IPS DF 4.7 (cell line): ENCODE measurements around the gene RAMP1.

Experiments used
- DNase-seq: peaks from one replicate; pipeline ENCODE4 v3.0.0-alpha.2; 2013; ENCODE audit warnings: low spot score; ENCODE audit errors: extremely low read depth

The RAMP1 gene

DNA sequence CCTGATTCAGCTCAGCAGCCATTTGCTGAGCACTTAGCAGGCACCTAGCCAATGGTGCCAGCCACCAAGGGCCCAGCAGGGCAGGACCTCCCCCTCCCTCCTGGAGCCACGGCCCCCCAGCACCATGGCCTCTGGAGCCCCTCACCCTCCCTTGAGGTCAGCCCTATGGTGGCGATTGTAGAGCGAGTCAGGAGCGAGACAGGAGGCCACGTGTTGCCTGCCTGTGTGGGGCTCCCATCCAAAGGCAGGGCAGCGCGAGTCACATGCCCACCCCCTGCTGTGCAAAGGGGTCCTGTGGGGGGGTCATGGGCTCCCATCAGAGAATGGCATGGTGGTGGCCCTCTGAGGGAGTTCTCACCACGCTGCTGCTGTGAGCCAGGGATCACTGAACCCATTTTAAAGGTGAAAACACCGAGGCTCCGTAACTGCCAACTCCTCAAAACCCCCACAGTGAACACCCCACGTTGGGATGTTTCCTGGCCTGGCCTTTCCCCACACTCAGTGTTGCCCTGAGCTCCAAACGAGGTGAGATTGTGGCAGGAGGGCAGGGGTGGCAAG lies 35.6 kb downstream of the RAMP1 start:
- no peak for DNase-seq

- DNase-seq: no peak
Measured at GRCh38 chr2:237895544-237896506, 36.4 kb downstream of the RAMP1 start.

DNA sequence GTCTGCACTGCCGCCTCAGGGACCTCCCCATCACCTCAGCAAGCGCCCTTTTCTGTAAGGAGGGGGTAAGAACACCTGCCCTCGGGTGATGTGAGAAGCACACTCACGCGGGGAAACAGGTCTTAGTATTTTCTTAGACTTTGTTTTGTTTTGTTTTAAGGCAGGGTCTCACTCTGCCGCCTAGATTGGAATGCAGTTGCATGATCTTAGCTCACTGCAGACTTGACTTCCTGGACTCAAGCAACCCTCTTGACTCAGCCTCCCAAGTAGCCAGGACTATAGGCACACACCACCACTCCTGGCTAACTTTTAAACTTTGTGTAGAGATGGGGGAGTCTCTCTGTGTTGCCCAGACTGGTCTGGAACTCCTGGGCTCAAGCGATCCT lies 37.1 kb downstream of the RAMP1 start:
- no peak for DNase-seq

- no peak for DNase-seq
Measured at GRCh38 chr2:237896956-237897355, 37.5 kb downstream of the RAMP1 start.

DNA sequence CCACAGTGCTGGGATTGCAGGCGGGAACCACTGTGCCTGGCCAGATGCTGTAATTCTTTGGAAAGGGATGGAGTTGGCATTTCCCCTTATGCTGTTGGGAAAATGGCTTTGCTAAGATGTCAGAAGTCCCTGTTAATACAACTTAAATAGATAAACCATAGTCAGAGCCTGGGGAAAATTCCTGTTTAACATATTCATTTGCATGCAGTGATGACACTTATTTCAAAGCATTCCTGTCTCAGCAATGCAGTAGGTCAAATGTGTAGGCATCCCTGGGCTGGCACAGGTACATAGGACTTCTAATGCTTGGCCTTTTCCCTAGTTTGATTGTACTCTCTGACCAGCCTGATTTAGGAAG lies 38.6 kb downstream of the RAMP1 start:
- DNase-seq: no peak

- no peak for DNase-seq
Measured at GRCh38 chr2:237900891-237901831, 41.7 kb downstream of the RAMP1 start.

DNA sequence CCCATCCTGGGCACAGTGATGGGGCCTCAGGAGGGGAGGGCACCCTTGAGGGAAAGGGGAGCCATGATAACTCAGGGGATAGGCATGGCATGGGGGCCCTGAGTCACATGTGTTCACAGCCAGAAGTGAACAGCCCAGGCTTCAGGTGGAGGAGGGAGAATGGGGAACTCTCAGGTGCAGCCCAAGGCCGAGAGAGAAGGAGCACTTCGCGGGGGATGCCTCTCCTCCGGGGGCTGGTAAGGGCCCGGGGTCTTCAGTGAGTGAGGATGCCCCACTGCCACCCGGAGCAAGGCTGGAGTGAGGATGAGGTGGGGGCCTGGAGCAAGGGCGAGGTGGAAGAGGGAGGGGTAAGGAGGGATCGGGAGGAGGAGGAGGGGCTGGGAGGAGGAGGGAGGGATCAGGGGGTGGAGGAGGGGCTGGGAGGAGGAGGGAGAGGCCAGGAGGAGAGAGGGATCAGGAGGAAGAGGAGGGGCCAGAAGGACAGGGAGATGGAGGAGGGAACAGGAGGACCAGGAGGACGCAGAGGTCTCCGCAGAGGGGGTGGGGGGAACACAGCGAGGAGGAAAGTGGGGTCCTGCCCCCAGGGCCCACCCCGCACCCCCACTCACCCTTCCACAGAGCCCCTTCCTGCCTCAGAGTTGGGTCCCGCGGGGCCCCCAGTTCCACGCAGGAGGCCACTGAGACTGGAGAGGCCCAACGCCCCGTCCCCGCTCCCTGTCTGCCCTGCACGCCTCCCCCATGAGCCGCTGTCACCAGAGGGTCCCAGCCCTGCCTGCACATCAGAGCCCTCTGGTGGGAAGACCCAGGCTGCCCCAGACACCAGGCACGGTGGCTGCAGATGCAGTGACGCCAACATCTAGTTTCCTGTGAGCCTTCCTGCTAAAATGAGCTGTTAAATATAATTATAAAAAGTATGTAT lies 42.8 kb downstream of the RAMP1 start:
- DNase-seq: no peak

DNA sequence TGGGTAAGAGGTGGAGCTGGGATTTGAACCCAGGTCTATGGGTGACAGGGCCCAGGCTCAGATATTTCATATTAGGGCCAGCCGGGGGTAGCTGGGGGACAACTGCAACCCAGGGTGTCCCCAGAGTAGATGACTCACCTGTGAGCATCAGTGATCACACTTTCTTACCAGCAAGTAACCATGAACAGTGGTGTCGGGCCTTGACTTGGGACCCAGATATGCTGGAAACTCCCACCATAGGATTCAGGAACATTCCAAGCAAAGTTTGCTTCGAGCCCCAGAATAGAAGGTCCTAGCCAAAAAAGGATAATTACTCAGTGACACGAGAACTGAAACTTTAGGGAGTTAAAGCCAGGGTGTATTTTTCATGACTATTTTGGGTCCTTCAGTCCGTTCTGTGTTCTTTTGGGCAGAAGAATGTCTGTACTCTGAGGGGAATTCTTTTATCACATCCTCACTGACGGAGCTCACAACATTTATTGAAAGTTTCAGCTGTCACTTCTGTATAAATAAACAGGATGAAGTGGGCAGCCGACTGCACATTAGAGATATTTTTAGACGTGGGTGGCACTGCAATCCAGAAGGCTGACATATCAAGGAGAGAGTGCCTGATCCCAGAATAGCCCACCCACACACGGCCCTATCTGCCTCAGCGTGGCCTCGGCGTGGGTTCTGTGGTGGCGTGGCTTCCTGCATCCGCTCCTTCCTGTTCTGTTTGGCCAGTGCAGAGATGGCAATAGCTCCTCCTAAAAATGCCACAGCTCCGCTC lies 45.6 kb downstream of the RAMP1 start:
- DNase-seq: no peak

- DNase-seq: no peak
Measured at GRCh38 chr2:237907144-237907543, 47.7 kb downstream of the RAMP1 start.

DNA sequence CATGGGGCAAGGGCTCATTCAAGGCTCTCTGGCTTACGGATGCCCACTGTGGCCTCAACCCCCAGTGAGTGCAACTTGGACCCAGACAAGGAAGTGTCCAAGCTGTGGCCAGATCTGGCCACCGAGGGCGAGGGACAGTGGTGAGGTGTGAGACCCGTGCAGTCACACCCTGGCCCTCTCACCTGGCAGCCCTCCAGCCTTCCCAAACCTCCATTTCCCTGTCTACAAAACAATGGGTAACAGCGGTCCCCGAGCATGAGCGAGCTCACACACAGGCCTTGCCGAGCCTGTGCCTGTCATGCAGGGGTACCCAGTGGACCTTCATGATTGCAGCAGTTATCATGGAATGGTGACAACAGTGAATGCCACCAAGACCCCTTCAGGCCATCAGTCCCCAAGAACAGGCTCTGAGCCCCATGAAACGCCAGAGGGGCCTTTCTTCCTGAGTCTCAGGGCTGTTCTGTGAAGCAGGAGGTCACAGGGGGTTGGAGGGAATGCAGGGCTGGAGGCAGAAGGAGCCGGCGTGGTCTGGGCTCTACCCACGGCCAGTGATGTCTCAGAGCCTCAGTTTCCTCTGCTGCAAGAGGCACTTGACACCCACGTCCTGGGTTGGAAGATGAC lies 49.8 kb downstream of the RAMP1 start:
- no peak for DNase-seq

- DNase-seq: no peak
Measured at GRCh38 chr2:237909801-237910475, 50.5 kb downstream of the RAMP1 start.

DNA sequence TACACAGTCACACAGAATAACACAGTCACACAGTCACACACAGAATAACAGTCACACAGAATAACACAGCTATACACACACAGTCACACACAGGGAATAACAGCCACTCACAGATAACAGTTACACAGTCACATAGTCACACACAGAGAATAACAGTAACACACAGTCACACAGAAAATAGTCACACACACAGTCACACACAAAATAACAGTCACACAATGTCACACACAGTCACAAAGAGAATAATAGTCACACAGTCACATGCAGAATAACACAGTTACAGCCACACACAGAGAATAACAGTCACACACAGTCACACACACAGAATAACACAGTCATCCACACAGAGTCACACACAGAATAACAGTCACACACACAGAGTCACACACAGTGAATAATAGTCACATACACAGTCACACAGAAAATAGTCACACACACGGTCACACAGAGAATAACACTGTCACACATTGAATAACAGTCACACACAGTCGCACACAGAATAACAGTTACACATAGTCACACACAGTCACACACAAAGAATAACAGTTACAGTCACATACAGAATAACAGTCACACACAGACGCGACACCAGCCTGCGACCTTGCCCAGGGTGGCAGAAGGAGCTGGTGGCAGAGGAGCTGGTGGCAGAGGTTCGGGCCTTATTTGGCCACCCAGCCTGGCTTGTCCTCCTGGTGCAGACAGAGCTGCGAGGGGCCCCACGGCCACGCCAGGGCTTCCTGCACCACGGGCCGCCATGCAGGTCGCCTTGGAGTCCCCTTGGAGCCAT lies 51.3 kb downstream of the RAMP1 start:
- DNase-seq: no peak

- DNase-seq: no peak
Measured at GRCh38 chr2:237911363-237912017, 52.1 kb downstream of the RAMP1 start.

DNA sequence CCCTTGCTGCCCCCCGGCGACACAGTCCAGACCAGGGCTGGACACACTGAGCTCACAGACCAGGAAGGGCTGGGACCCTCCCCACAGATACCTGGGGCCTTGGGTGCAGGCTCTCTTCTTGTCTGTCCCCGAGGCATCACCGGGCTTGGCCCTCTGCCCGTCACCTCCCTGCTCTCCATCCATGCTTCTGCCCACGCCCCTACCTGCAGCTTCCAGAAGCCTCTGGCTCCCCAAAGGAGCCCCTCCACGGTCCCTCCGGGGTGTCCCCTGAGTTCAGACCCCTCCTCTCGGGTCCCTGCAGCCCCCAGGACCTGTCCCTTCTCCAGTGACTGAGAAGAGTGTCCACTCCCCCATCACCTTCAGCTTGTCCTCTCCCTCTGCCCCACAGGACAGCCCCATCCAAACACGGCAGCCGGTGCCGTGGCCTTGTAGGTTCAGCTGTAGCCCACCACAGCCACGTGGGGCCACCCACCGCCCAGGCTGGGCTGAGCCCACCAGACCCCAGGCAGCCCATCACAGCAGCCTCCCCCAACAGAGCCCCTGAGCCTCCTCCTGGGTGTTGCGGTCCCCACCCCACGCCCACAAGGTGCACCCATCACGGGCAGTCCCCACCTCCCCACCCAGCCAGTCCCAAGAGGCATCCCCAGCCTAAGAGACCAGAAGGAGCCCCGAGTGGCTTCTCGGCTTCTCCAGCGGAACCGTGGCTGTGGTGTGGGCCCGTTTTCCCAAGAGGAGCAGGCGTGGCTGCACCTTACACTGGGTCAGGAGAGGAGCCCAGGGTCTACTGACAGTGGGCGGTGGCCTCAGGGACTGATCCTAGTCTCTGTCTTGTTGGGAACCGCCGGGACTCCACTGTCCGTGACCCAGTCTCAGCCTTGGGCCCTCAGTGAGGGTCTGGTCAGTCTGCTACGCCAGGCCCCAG lies 53.1 kb downstream of the RAMP1 start:
- no peak for DNase-seq

DNA sequence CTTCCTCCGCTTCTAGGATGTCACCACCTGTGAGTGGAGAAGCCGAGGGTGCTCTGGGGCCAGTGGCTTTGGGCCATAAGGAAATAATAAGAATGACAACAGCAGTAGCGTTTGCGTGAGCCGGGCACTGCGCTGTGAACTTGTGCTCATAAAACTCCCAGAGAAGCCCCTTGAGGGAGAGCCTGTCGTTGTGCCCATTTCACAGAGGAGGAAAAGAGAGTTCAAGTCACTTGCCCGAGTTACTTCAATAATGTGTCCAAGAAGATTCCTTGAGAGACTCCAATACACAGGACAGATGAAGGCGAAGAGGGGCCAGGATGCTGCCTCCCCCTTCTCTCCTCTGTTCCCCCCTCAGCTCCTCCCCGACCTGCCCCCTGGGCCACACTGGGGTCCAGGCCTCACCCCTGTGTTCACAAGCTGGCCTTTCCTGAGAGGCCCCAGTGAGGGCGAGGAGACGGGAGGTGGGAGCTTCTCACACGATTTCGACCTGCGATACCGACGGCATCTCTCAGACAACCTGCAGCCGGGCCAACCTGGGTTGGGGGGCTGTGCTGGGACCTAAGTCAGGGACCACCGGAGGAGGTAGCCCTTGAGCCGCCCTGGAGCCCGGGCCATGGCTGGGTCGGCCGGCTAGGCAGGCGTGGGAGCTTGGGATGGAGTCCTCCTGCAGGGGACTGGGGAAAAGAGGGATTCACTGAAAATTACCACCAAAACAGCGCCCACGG lies 53.9 kb downstream of the RAMP1 start:
- no peak for DNase-seq

DNA sequence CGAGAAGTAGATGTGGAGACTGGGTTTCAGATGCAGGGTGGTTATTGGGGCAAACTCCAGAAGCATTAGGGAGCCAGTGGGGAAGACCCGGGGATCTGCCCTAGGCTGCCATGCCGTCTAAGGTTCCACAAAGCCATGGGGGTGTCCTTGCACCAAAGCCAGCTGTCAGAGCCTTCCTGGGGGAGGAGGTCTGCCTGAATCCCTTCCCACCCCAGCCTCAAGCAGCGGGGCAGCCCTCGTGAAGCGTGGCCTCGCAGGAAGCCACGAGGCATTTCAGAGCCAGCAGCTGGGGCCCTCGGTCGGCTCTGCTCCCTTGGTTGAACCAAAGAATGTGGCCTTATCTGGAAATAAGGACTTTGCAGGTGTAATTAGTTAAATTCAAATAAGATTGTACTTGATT lies 56.2 kb downstream of the RAMP1 start:
- no peak for DNase-seq
